ENCODE measurements around the gene CHERP. TPM values are rescaled to one million over a fixed set of nuclear protein-coding genes. Genes with fewer than 3 reads are reported as not detected.
"Not testable (repeated sequence)": the region's sequence is repeated elsewhere in the genome, so short reads cannot be mapped to it uniquely, and the experiment has no call there.

Gene CHERP
- total RNA-seq, 1 donor from 2014 or later, result 82.3 TPM

DNA sequence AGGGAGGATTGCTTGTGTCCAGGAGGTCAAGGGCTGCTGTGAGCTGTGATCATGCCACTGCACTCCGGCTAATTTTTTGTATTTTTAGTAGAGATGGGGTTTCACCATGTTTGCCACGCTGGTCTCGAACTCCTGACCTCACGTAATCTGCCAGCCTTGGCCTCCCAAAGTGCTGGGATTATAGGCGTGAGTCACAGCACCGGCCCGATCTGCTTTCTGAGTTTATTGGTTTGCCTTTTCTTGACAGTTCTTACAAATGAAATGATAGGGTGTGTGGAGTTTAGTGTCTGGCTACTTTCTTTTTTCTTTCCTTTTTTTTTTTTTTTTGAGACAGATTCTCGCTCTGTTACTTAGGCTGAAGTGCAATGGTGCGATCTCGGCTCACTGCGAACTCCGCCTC lies 45.2 kb downstream of the CHERP start:
- H3K4me3 Mint-ChIP-seq (ENCODE audit: low read depth), result peak overlapping the region; percentile 91
- H3K27ac Mint-ChIP-seq, result no peak overlapping the region
- H3K27me3 Mint-ChIP-seq (ENCODE audit: low read depth), result no peaks in the 10 kb centered on the region
- peaks cover 5% of the 10 kb centered on the region for H3K36me3 Mint-ChIP-seq (ENCODE audit: low read depth)
- DNase-seq (ENCODE audit: low spot score), result no peak
- H3K9me3 Mint-ChIP-seq, result no peaks in the 10 kb centered on the region
- H3K4me1 Mint-ChIP-seq (ENCODE audit: low read depth), result peaks cover 9% of the 10 kb centered on the region
- intact Hi-C loops (cut with micrococcal nuclease), result loop anchor here (2.0 to 5.0 kb wide), 2 partner anchors 46 to 75 kb away; partner anchors contain the start of genes CHERP and SLC35E1

DNA sequence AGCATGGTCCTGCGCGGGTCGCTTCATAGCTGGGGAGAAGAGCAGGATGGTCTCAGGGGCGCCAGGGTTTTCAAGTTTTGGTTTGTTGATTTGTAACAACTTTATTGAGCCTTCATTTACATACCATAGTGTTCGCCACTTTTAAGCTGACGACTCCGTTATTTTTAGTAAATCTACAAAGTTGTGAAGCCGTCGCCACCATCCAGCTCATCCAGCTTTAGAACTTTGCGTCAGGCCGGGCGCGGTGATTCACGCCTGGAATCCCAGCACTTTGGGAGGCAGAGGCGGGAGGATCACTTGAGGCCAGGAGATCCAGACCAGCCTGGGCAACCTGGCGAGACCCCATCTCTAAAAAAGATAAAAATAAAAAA lies 45.6 kb downstream of the CHERP start:
- Mint-ChIP-seq H3K4me1 (ENCODE audit: low read depth) (peaks cover 9% of the 10 kb centered on the region), H3K27me3 (ENCODE audit: low read depth) (no peaks in the 10 kb centered on the region), H3K36me3 (ENCODE audit: low read depth) (peaks cover 5% of the 10 kb centered on the region), H3K27ac (peak overlapping the region; percentile 68), H3K4me3 (ENCODE audit: low read depth) (peak overlapping the region; percentile 91), H3K9me3 (no peaks in the 10 kb centered on the region)
- DNase-seq (ENCODE audit: low spot score), result no peak
- intact Hi-C loops (cut with micrococcal nuclease), result loop anchor here (1.0 to 5.0 kb wide), 5 partner anchors 25 to 132 kb away; partner anchors contain the start of genes CHERP, EPS15L1, MED26 and SLC35E1

DNA sequence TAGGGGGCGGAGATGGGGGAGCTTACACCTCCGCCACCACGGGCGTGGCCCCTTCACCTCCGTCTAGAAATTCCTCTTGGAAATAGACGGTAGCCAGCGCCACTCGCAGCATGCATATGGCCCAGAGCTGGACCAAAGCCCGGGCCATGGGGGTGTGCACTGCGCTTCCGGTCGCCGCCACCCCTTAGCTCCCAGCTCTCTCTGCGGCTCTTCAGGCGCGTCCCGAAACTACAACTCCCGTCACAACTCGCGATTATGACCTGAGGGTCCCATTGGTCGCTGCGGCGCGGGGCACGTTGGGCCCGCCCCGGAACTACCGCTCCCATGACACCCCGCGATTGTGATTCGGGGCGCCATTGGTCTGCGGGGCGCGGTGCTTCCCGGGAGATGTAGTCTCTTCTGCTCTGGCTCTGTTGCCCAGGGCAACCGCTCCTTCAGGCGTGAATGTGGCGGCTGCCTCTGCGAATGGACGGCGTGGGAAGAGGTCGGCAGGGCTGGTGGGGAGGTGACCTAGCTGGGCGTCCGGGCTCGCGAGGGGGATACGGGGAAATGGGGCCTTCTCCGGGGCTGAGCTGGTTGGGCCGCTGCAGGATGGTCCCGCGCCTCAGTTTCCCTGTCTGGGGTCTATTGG lies 46.1 kb downstream of the CHERP start, which contains the start of the genes C19orf44 and CALR3:
Gene C19orf44 (plus strand): TSS at position 413 of the 631 bp plus-strand sequence. CDS start 4,399 bp downstream, outside the sequence.
Gene CALR3 (minus strand): TSS at position 186 of the 631 bp plus-strand sequence. CDS start 38 bp downstream, at position 148.
- Mint-ChIP-seq H3K4me3 (ENCODE audit: low read depth) (peak within 1 kb of the TSS; percentile 91), H3K27me3 (ENCODE audit: low read depth) (no peaks in the 10 kb centered on the region), H3K36me3 (ENCODE audit: low read depth) (peaks cover 1% of the 10 kb centered on the region), H3K27ac (peak within 1 kb of the TSS; percentile 68), H3K9me3 (no peaks in the 10 kb centered on the region), H3K4me1 (ENCODE audit: low read depth) (peaks cover 9% of the 10 kb centered on the region)
- intact Hi-C loops (cut with micrococcal nuclease), result loop anchor here (1.0 to 5.0 kb wide), 5 partner anchors 25 to 132 kb away; partner anchors contain the start of genes CHERP, EPS15L1, MED26 and SLC35E1
- peak; percentile 98 for DNase-seq (ENCODE audit: low spot score)

DNA sequence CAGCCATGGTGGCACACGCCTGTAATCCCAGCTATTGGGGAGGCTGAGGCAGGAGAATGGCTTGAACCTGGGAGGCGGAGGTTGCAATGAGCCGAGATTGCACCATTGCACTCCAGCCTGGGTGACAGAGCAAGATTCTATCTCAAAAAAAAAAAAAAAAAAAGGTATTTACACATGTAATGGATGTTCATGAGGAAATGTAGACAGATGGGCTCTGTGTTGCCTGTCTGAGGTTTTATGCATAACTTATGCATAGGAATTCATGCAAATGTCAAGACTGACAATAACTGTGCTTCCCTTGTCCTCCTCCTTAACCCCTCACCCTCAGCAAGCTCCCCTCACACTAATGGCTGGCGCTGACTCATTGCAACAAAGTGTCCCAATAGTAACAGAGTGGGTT lies 55.8 kb downstream of the CHERP start:
- H3K27me3 Mint-ChIP-seq (ENCODE audit: low read depth); H3K36me3 Mint-ChIP-seq (ENCODE audit: low read depth); DNase-seq (ENCODE audit: low spot score); H3K9me3 Mint-ChIP-seq; H3K4me1 Mint-ChIP-seq (ENCODE audit: low read depth); H3K4me3 Mint-ChIP-seq (ENCODE audit: low read depth); H3K27ac Mint-ChIP-seq; intact Hi-C loops (cut with micrococcal nuclease): not testable (repeated sequence)

DNA sequence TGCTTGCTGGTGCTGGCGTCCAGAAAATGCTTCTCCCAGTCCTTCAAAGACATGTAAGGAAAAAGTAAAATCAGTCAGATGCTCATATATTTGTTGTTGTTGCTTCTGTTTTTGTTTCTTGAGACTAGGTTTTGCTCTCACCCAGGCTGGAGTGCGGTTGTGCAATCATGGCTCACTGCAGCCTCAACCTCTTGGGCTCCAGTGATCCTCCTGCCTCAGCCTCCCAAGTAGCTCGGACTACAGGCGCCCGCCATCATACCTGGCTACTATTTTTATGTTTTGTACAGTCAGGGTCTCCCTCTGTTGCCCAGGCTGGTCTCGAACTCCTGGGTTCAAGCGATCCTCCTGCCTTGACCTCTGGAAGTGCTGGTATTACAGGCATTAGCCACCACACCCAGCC lies 59.5 kb downstream of the CHERP start:
- DNase-seq (ENCODE audit: low spot score), result no peak
- Mint-ChIP-seq H3K9me3 (no peaks in the 10 kb centered on the region), H3K27ac (no peak overlapping the region), H3K27me3 (ENCODE audit: low read depth) (no peaks in the 10 kb centered on the region), H3K36me3 (ENCODE audit: low read depth) (no peaks in the 10 kb centered on the region), H3K4me1 (ENCODE audit: low read depth) (no peaks in the 10 kb centered on the region), H3K4me3 (ENCODE audit: low read depth) (no peak overlapping the region)
- intact Hi-C loops (cut with micrococcal nuclease), result no loop called here

DNA sequence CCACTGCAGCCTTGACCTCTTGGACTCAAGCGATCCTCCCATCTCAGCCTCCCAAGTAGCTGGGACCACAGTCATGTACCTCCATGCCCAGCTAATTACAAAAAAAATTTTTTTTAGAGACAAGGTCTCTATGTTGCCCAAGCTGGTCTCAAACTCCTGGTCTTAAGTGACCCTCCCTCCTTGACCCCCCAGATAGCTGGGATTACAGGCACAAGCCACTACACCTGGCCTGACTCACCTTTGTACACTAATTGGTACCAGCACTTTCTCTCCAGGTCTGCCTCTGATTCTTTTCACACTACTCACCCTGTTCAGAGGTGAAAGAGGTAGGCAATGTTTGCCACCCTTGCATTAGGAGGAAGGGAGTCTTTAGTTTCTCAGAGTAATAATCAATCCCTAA lies 64.9 kb downstream of the CHERP start:
- intact Hi-C loops (cut with micrococcal nuclease), result no loop called here
- DNase-seq (ENCODE audit: low spot score), result no peak
- no peaks in the 10 kb centered on the region for H3K9me3 Mint-ChIP-seq
- no peak overlapping the region for H3K4me3 Mint-ChIP-seq (ENCODE audit: low read depth)
- peaks cover 7% of the 10 kb centered on the region for H3K27me3 Mint-ChIP-seq (ENCODE audit: low read depth)
- H3K36me3 Mint-ChIP-seq (ENCODE audit: low read depth), result no peaks in the 10 kb centered on the region
- no peak overlapping the region for H3K27ac Mint-ChIP-seq
- H3K4me1 Mint-ChIP-seq (ENCODE audit: low read depth), result peaks cover 2% of the 10 kb centered on the region

DNA sequence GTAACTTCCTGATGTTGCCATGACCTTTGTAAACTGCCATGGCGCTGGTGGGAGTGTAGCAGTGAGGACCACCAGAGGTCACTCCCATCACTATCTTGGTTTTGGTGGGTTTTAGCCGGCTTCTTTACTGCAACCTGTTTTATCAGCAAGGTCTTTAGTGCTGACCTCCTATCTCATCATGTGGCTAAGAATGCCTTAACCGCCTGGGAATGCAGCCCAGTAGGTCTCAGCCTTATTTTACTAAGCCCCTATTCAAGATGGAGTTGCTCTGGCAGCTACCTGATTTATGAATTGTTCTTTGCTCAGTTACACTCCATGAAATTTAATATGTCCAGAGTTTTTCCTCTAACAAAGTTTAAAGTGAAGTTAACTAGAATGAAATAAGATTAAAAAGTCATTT lies 65.8 kb downstream of the CHERP start:
- peaks cover 2% of the 10 kb centered on the region for H3K4me1 Mint-ChIP-seq (ENCODE audit: low read depth)
- H3K27me3 Mint-ChIP-seq (ENCODE audit: low read depth), result peaks cover 7% of the 10 kb centered on the region
- no peak overlapping the region for H3K4me3 Mint-ChIP-seq (ENCODE audit: low read depth)
- no peaks in the 10 kb centered on the region for H3K9me3 Mint-ChIP-seq
- no peaks in the 10 kb centered on the region for H3K36me3 Mint-ChIP-seq (ENCODE audit: low read depth)
- DNase-seq (ENCODE audit: low spot score), result no peak
- intact Hi-C loops (cut with micrococcal nuclease), result no loop called here
- H3K27ac Mint-ChIP-seq, result no peak overlapping the region

DNA sequence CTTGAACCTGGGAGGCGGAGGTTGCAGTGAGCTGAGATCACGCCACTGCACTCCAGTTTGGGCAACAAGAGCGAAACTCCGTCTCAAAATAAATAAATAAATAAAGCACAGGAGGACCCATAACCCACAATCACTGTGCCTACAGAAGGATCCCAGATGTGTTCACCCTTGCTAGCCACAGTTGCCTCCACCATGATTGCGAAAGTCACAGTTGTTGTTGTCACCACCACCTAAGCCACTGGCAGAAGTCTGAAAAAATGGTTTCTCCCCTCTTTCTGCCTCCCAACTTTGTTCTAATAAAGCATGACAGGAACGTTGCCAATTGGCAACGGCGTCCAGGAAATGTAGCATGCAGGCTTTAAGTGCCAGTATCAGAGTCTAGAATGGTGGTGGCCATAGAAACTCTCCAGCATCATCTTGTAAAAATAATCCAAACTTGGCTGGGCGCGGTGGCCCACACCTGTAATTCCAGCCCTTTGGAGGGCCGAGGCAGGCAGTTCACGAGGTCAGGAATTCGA lies 68.3 kb downstream of the CHERP start:
- Mint-ChIP-seq H3K27ac (no peak overlapping the region), H3K9me3 (no peaks in the 10 kb centered on the region), H3K4me1 (ENCODE audit: low read depth) (peaks cover 12% of the 10 kb centered on the region), H3K27me3 (ENCODE audit: low read depth) (peaks cover 7% of the 10 kb centered on the region), H3K36me3 (ENCODE audit: low read depth) (peaks cover 8% of the 10 kb centered on the region), H3K4me3 (ENCODE audit: low read depth) (no peak overlapping the region)
- intact Hi-C loops (cut with micrococcal nuclease), result no loop called here
- no peak for DNase-seq (ENCODE audit: low spot score)

DNA sequence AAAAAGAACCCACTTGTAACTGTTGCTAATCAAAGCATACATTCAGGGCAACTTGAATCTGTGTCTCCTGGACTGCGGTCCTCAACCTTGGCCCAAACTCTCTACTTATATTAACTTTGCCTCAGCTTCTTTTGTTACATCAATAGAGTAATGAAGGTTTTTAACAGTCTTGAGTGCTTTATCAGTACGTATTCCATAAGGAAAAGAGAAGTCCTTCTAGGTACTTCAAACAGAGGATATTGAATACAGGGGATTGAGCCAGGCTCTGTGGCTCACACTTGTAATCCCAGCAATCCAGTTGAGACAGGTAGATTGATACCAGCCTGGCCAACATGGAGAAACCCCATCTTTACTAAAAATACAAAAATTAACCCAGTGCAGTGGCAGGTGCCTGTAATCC lies 69.2 kb downstream of the CHERP start:
- intact Hi-C loops (cut with micrococcal nuclease), result no loop called here
- peaks cover 11% of the 10 kb centered on the region for H3K36me3 Mint-ChIP-seq (ENCODE audit: low read depth)
- peaks cover 15% of the 10 kb centered on the region for H3K4me1 Mint-ChIP-seq (ENCODE audit: low read depth)
- peaks cover 7% of the 10 kb centered on the region for H3K27me3 Mint-ChIP-seq (ENCODE audit: low read depth)
- H3K27ac Mint-ChIP-seq, result no peak overlapping the region
- H3K9me3 Mint-ChIP-seq, result no peaks in the 10 kb centered on the region
- peak overlapping the region; percentile 17 for H3K4me3 Mint-ChIP-seq (ENCODE audit: low read depth)
- DNase-seq (ENCODE audit: low spot score), result no peak

DNA sequence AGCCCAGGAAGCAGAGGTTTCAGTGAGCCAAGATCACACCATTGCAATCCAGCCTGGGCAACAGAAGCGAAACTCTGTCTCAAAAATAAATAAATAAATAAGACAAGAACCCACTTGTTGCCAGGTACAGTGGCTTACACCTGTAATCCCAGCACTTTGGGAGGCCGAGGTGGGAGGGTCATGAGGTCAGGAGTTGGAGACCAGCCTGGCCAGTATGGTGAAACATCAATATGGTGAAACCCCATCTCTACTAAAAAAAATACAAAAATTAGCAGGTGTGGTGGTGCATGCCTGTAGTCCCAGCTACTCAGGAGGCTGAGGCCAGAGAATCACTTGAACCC lies 69.7 kb downstream of the CHERP start:
- Mint-ChIP-seq H3K4me1 (ENCODE audit: low read depth) (peaks cover 15% of the 10 kb centered on the region), H3K4me3 (ENCODE audit: low read depth) (peak overlapping the region; percentile 78), H3K36me3 (ENCODE audit: low read depth) (peaks cover 11% of the 10 kb centered on the region)
- H3K27me3 Mint-ChIP-seq (ENCODE audit: low read depth); DNase-seq (ENCODE audit: low spot score); H3K9me3 Mint-ChIP-seq; H3K27ac Mint-ChIP-seq; intact Hi-C loops (cut with micrococcal nuclease): not testable (repeated sequence)

DNA sequence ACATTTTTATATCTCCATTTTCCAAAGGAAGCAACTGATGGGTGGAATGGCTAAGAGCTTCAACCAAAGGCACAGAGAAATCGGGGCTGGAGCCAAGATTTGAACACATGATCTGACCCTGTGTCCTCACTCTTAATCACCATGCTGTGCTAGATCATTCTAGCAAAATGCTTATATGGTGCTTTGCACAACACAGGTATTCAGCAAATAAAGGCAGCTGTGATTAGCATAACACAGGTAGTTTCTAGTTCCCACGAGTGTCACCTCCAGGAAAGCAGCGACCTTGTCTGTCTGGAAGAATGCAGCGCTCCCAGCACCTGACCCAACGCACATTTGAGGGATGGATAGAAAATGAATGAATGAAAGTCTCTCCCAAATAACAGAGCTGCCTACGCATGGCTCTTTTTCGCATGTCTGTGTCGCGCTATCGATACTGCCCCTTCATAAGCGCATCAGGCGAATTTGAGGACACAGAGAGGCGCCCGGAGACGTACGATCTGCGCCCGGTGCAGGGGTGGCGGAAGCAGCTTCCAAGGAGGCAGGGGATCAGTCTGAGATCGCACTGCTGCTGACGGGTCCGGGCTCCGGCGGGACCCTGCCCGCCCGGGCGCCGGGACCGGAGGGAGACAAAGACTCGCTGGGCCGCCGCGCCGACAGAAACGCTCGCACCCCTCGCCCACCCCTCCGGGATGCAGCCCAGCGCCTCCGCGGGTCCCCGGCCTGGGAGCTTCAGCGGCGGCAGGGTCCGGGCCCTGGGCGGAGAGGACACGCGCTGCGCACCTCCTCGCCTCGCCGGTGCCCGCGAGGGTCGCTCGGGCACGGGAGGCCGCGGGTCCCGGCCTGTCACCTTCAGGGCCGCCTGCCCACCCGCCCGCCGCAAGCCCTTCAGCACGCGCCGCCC lies 71.1 kb downstream of the CHERP start:
- Mint-ChIP-seq H3K36me3 (ENCODE audit: low read depth) (peaks cover 13% of the 10 kb centered on the region), H3K4me3 (ENCODE audit: low read depth) (peak overlapping the region; percentile 87), H3K27ac (no peak overlapping the region), H3K4me1 (ENCODE audit: low read depth) (peaks cover 18% of the 10 kb centered on the region), H3K27me3 (ENCODE audit: low read depth) (peaks cover 3% of the 10 kb centered on the region), H3K9me3 (no peaks in the 10 kb centered on the region)
- intact Hi-C loops (cut with micrococcal nuclease), result loop anchor here (1.0 kb wide), 1 partner anchor 25 kb away; the partner anchor contains the start of genes C19orf44 and CALR3
- peak; percentile 22 for DNase-seq (ENCODE audit: low spot score)

DNA sequence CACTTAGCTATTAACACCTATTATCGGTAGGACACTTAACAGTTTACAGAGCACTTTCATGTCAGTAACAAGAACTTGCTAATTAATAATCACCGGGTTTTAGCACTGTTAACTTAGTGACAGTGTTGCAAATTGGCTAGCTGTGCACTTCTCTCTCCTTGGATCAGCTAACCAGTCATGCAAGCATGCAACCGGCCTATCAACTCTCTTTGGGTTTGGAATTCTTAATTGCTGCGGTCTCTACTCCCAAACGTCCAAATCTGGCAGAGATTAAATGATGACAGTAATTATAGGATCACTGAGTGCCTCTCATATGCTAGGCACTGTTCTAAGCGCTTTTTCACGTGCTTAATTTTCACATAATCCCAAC lies 71.7 kb downstream of the CHERP start:
- Mint-ChIP-seq H3K9me3 (no peaks in the 10 kb centered on the region), H3K36me3 (ENCODE audit: low read depth) (peaks cover 15% of the 10 kb centered on the region), H3K27me3 (ENCODE audit: low read depth) (peaks cover 3% of the 10 kb centered on the region), H3K4me3 (ENCODE audit: low read depth) (peak overlapping the region; percentile 87), H3K27ac (no peak overlapping the region), H3K4me1 (ENCODE audit: low read depth) (peaks cover 19% of the 10 kb centered on the region)
- intact Hi-C loops (cut with micrococcal nuclease), result no loop called here
- DNase-seq (ENCODE audit: low spot score), result no peak

Data from activated T-helper 2 cell treated with anti-CD3 and anti-CD28 coated beads, Interferon-gamma antibody, Interleukin-2, Interleukin-4, amounts not matched to agents 10 μg/mL and 5 μg/mL and 100 μg/mL, durations not matched to agents 14 hours and 24 hours and 36 hours (primary cell).